ENCODE data around the gene GNG13. TPM values are rescaled to one million over a fixed set of nuclear protein-coding genes. Genes with fewer than 3 reads are reported as not detected.

Gene GNG13
- total and polyA plus RNA-seq, 9 of the 15 experiments (the other 6 are each of a cell fraction or from before 2014, with no cell fraction given): not detected

- peaks cover 0 to 56% of the 10 kb centered on the region in 2 experiments; a peak in 2 of 5 replicates for H3K4me1 ChIP-seq (replicated peaks in 1 of 2; ENCODE audit: control insufficient read depth in 2 of 2, insufficient read depth in 2 of 2, low read length in 2 of 2)
- 18% methylated on average over 27 of the region's 33 CpGs for WGBS (ENCODE audit: insufficient coverage, low coverage, missing lambda C conversion rate)
- TF ChIP-seq SRF (CRISPR knock-in tag; IDR thresholded peaks at IDR 0.05) (no peak), TOE1 (IDR thresholded peaks at IDR 0.05; ENCODE audit: borderline replicate concordance) (no peak), TOE1 (CRISPR knock-in tag; IDR thresholded peaks at IDR 0.05; ENCODE audit: borderline replicate concordance, low read depth) (no peak), GATA2 (CRISPR knock-in tag; IDR thresholded peaks at IDR 0.05) (no peak), PML (IDR thresholded peaks at IDR 0.05; ENCODE audit: low read length) (no peak), TRIM24 (IDR thresholded peaks at IDR 0.05) (no peak), CREM (IDR thresholded peaks at IDR 0.05; ENCODE audit: low read depth) (no peak), ZNF707 (CRISPR knock-in tag; conservative IDR thresholded peaks at IDR 0.05) (no peak), FIP1L1 (IDR thresholded peaks at IDR 0.05; ENCODE audit: low read depth, low read length, poor library complexity, severe bottlenecking) (no peak), FOXJ2 (tag; IDR thresholded peaks at IDR 0.05) (no peak), THRB (CRISPR knock-in tag; conservative IDR thresholded peaks at IDR 0.05) (no peak), IFI16 (CRISPR knock-in tag; IDR thresholded peaks at IDR 0.05) (no peak), ZNF584 (CRISPR knock-in tag; IDR thresholded peaks at IDR 0.05; ENCODE audit: low read depth) (no peak), ZNF140 (CRISPR knock-in tag; IDR thresholded peaks at IDR 0.05) (no peak), ZC3H4 (CRISPR knock-in tag; IDR thresholded peaks at IDR 0.05; ENCODE audit: borderline replicate concordance) (no peak)
- TF ChIP-seq, protein P1, sequence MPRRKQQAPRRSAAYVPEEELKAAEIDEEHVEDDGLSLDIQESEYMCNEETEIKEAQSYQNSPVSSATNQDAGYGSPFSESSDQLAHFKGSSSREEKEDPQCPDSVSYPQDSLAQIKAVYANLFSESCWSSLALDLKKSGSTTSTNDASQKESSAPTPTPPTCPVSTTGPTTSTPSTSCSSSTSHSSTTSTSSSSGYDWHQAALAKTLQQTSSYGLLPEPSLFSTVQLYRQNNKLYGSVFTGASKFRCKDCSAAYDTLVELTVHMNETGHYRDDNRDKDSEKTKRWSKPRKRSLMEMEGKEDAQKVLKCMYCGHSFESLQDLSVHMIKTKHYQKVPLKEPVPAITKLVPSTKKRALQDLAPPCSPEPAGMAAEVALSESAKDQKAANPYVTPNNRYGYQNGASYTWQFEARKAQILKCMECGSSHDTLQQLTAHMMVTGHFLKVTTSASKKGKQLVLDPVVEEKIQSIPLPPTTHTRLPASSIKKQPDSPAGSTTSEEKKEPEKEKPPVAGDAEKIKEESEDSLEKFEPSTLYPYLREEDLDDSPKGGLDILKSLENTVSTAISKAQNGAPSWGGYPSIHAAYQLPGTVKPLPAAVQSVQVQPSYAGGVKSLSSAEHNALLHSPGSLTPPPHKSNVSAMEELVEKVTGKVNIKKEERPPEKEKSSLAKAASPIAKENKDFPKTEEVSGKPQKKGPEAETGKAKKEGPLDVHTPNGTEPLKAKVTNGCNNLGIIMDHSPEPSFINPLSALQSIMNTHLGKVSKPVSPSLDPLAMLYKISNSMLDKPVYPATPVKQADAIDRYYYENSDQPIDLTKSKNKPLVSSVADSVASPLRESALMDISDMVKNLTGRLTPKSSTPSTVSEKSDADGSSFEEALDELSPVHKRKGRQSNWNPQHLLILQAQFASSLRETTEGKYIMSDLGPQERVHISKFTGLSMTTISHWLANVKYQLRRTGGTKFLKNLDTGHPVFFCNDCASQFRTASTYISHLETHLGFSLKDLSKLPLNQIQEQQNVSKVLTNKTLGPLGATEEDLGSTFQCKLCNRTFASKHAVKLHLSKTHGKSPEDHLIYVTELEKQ (CRISPR knock-in tag; IDR thresholded peaks at IDR 0.05): no peak
These were observed 42.4 kb upstream of the GNG13 start for GRCh38 chr16:842711-843560.

More at GRCh38 chr16:842711-843560, 42.4 kb upstream of the GNG13 start:
- ChIA-PET CTCF (ENCODE audit: low intra/inter-chr PET ratio) (no interaction called here), POLR2A (interaction anchor here (0.5 kb wide), 1 partner anchor 176 kb away, joined by 4 read pairs; no protein-coding TSS in a partner anchor)
- in situ Hi-C loops (cut with MboI): no loop called here
- intact Hi-C loops (cut with micrococcal nuclease): no loop called here
- FAIRE-seq (no peak), ATAC-seq (no peak), DNase-seq (ENCODE audit: extremely low read depth in 1 of 4, low spot score in 3 of 4) (no peak)
- Histone ChIP-seq H3K9ac (ENCODE audit: insufficient read depth in 1 of 2, low read depth in 2 of 2, low read length in 2 of 2) (0 out of 4 replicates have a peak overlapping the region, but pooled peaks of 1 of the 2 experiments have one; percentile 35), H4K20me1 (replicated peaks; ENCODE audit: control insufficient read depth, insufficient read depth, low read length) (no peaks in the 10 kb centered on the region), H3K27ac (ENCODE audit: extremely low read depth, low read depth, low read length) (no peak overlapping the region), H3K79me2 (ENCODE audit: control insufficient read depth, insufficient read depth, low read length) (no peaks in the 10 kb centered on the region), H3K27me3 (ENCODE audit: control insufficient read depth in 2 of 2, insufficient read depth in 2 of 2, low read length in 2 of 2) (peaks cover 35 to 87% of the 10 kb centered on the region in 2 experiments; a peak in 4 of 5 replicates), H3K9me1 (ENCODE audit: control insufficient read depth, insufficient read depth, low read length) (no peaks in the 10 kb centered on the region), H3K4me2 (ENCODE audit: insufficient read depth, low read length) (no peak overlapping the region), H3K9me3 (replicated peaks; ENCODE audit: control insufficient read depth, insufficient read depth, low read depth, low read length) (no peaks in the 10 kb centered on the region), H3K36me3 (ENCODE audit: control insufficient read depth, insufficient read depth, low read length) (no peaks in the 10 kb centered on the region), H2AFZ (ENCODE audit: low read depth, low read length) (no peak overlapping the region; the same call in 1 of the 2 replicates), H3K4me3 (no peak overlapping the region)
- BruUV-seq (replicated peaks): no TSS peak

Measured in K562 (cell line).